GM13976 (cell line): ENCODE measurements around the gene MICU1.

Experiments used
- DNase-seq: peaks from one replicate; pipeline ENCODE4 v3.0.0; 2012; ENCODE audit warnings: low spot score
- CTCF ChIP-seq: IDR thresholded peaks from 2 replicates; pipeline ENCODE4 v1.5.1; 2012; ENCODE audit warnings: borderline replicate concordance, mild to moderate bottlenecking; ENCODE audit not compliant: insufficient read depth; ENCODE audit errors: extremely low read depth, missing control alignments, control extremely low read depth
- in situ Hi-C: fragments of 300-500 bp; cut with MboI; formaldehyde crosslinking; loops from one replicate; pipeline ENCODE4 v1.12.0; 2022; ENCODE audit warnings: low sequenced_read_pairs, mixed read lengths, inconsistent platforms; ENCODE audit not compliant: unreplicated experiment

MICU1 gene

DNA sequence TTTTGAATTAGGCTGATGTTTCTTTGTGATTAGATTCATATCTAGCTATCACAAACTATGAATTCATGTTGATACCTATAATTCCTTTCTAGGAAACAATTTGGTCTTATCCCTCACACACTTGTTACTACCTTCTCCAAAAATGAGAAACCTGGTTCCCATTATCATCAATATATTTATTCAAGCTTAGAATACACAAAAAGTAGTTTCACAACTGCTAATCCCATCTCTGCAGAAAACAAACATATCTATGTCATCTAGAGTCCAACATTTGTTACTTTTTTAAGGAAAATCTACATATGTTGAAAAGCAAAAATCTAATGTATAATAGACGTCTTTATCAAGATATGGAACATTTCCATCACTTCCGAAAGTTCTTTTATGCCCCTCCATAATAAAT, 110.4 kb downstream of the MICU1 start:
- TF ChIP-seq CTCF: no peak
- DNase-seq: no peak
- in situ Hi-C loops: no loop called here

GRCh38 chr10:72513910-72514309, 112.0 kb downstream of the MICU1 start:
- in situ Hi-C loops: no loop called here
- no peak for TF ChIP-seq CTCF
- DNase-seq: no peak

DNA sequence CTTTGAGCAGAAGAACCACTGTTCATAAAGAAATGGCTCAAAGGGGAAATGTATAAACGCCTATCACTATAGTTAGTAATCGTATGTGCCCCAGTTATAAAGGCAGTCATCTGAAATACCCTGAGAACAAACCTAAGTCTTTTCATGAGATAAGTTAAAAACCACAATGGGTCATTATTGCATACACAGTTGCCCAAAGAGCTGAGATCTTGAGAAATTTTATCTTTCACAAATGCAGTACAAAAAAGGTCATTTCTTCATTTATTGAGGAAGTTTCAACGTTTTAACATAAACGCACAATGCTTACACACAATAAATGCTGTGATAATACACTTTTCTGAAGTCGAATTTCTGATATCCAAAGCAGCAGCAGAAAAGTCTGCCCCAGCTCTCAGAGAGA, 114.4 kb downstream of the MICU1 start:
- in situ Hi-C loops: no loop called here
- no peak for DNase-seq
- TF ChIP-seq CTCF: no peak

DNA sequence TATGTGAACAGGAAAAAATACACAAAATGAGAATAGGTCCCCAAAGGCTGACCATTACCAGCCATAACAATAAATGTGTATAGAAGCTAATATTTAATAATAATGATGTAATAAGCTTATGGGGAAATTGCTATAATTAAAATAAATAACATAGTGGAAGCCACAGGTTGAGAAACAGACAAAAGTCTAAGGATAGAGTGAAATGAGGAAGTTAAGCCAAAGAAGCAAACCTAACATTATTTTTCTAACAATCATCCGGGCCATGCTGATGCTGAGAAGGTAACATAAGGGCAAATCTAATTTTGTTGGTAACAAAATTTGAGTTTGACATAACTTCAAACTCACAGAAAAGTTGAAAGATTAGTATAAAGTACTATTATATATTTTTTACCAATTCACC, 115.9 kb downstream of the MICU1 start:
- in situ Hi-C loops: no loop called here
- DNase-seq: no peak
- TF ChIP-seq CTCF: no peak

DNA sequence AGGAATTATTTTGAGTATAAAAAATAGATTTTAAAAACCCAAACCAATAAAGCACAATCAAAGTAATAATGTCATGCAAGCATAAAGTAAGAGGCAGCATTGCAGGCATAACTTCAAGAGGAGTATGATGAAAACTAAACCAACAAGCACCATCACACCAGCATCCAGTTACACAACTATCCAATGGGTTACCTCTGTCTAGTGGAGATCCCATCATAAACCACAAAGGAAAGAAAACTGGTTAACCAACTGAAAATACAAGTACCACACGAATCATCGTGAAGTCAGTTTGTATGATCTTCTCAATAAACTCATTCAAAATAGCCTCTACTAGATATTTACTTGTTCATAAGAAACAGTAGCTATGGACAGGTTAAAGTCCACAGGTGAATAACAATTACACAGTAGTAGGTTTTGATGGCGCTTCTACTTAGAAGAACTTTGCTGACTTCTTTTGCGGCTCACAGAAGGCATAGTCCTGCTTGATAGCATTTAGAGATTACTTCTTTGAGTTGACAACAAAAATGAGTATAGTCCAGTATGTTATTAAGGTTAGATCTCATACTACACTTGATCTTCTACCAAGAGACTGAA, 116.6 kb downstream of the MICU1 start:
- no peak for DNase-seq

GRCh38 chr10:72508033-72508432, 117.8 kb downstream of the MICU1 start:
- in situ Hi-C loops: no loop called here
- DNase-seq: no peak
- no peak for TF ChIP-seq CTCF

More for the DNA sequence above, 116.6 kb downstream of the MICU1 start:
- TF ChIP-seq CTCF: no peak
- in situ Hi-C loops: no loop called here
